ENCODE data around the gene RNF212.

DNA sequence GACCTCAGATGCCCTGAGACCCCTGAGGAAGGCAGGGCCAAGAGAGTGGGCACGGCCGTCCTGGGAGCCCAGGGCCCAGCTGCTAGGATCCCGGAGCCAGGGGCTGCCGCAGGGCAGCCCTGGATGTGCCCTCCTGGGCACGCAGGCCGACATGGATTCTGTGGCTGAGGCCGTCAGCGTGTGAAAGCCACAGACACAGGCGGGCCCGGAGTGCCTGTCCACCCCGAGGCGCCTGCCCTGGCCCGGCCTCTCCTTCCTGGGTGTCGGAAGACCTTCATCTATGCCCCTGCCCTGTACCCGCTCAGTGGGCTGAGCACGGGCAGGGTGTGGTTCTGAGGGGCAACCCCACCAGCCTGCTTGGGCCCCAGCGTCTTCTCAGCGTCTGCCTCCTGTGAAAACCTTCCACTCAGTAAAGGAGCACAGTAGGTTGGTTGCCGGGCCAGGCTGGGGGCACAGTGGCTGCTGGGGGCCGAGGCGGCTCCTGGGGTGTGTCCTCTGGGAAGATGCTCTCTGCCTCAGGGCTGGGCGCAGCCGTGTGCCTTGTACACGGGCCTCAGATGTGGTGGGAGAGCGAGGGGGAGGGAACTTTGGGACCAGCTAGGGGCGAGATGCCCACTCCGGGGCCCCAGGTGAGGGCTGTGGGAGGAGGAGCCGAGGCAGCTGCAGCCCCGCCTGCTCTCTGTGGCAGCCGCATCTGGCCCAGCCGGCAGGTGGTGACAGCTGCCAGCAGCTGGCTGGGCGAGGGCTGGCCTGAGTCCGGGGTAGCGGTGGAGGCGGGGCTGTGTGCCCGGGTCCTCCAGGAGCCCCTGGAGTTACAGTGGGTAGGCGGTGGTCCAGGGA is 81.2 kb downstream of the RNF212 start:
- no peak for TF ChIP-seq ZFX (IDR thresholded peaks at IDR 0.05)
- no peak for TF ChIP-seq CTCF (conservative IDR thresholded peaks at IDR 0.05)
